ENCODE measurements around the gene SS18L1. TPM values are rescaled to one million over a fixed set of nuclear protein-coding genes. Genes with fewer than 3 reads are reported as not detected.

The SS18L1 gene
- total and polyA plus RNA-seq, 10 of the 15 experiments (the other 5 are each of a cell fraction or from before 2014, with no cell fraction given) = 1.8 to 20.0 (median 6.6) TPM

DNA sequence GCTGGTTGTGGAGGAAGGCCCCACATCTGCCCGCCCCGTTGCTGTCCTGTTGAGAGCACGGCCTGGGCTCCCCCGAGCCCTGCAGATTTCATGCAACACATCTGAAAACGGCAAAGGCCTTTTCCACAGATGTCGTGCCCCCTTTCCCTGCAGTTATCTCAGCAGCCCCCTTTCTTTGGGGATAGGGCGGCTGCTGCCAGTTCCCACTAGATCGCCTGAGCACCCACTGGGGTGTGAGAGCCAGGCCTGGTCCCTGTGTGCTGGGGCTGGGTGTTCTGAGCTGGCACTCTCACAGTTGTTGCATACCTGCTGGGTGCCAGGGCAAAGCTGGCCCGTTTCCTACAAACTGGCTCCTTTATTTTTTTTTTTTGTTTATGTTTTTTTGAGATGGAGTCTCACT, 27.0 kb downstream of the SS18L1 start:
- ChIA-PET CTCF (no interaction called here), RAD21 (ENCODE audit: unreplicated experiment) (no interaction called here), POLR2A (no interaction called here), SMC1A (ENCODE audit: uncharacterized antibody, unreplicated experiment) (no interaction called here)
- DNase-seq (ENCODE audit: low read depth, low spot score) (no peak), ATAC-seq (no peak), FAIRE-seq (no peak)
- Histone ChIP-seq H4K20me1 (ENCODE audit: control insufficient read depth, insufficient read depth) (no peaks in the 10 kb centered on the region), H3K79me2 (ENCODE audit: control insufficient read depth, insufficient read depth, low read length) (no peaks in the 10 kb centered on the region), H3K9me3 (replicated peaks; ENCODE audit: control insufficient read depth, insufficient read depth, low read length) (no peaks in the 10 kb centered on the region), H3K4me1 (ENCODE audit: control insufficient read depth, insufficient read depth, low read length) (no peaks in the 10 kb centered on the region), H3K27ac (ENCODE audit: control insufficient read depth, insufficient read depth) (no peak overlapping the region), H3K4me2 (ENCODE audit: control insufficient read depth, insufficient read depth) (no peak overlapping the region), H3K9ac (ENCODE audit: control insufficient read depth, insufficient read depth, low read length) (no peak overlapping the region), H3K4me3 (no peak overlapping the region), H2AFZ (ENCODE audit: control insufficient read depth, low read depth, low read length) (no peak overlapping the region), H3K36me3 (ENCODE audit: control insufficient read depth in 2 of 2, insufficient read depth in 2 of 2, low read length in 1 of 2) (peaks cover 0 to 11% of the 10 kb centered on the region in 2 experiments; a peak in 3 of 4 replicates), H3K27me3 (replicated peaks in 1 of 2; ENCODE audit: control insufficient read depth in 2 of 2, insufficient read depth in 2 of 2, low read length in 1 of 2) (no peaks in the 10 kb centered on the region)
- in situ Hi-C loops (cut with MboI) = no loop called here
- WGBS (ENCODE audit: insufficient coverage, insufficient replicate concordance, low lambda C conversion rate, missing lambda C conversion rate) = 90% methylated on average over 9 of the region's 9 CpGs
- intact Hi-C loops (cut with micrococcal nuclease; ENCODE audit: unreplicated experiment) = no loop called here
- BruUV-seq (replicated peaks) = no TSS peak
- TF ChIP-seq, protein P1, sequence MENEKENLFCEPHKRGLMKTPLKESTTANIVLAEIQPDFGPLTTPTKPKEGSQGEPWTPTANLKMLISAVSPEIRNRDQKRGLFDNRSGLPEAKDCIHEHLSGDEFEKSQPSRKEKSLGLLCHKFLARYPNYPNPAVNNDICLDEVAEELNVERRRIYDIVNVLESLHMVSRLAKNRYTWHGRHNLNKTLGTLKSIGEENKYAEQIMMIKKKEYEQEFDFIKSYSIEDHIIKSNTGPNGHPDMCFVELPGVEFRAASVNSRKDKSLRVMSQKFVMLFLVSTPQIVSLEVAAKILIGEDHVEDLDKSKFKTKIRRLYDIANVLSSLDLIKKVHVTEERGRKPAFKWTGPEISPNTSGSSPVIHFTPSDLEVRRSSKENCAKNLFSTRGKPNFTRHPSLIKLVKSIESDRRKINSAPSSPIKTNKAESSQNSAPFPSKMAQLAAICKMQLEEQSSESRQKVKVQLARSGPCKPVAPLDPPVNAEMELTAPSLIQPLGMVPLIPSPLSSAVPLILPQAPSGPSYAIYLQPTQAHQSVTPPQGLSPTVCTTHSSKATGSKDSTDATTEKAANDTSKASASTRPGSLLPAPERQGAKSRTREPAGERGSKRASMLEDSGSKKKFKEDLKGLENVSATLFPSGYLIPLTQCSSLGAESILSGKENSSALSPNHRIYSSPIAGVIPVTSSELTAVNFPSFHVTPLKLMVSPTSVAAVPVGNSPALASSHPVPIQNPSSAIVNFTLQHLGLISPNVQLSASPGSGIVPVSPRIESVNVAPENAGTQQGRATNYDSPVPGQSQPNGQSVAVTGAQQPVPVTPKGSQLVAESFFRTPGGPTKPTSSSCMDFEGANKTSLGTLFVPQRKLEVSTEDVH (IDR thresholded peaks at IDR 0.05; ENCODE audit: low read depth, partially characterized antibody) = no peak
- TF ChIP-seq SRF (IDR thresholded peaks at IDR 0.05; ENCODE audit: low read depth in 2 of 2, low read length in 2 of 2) (no peak), IKZF1 (conservative IDR thresholded peaks at IDR 0.05) (no peak), RBBP5 (conservative IDR thresholded peaks at IDR 0.05) (no peak), CBX5 (IDR thresholded peaks at IDR 0.05; ENCODE audit: low read depth) (no peak), HDAC6 (IDR thresholded peaks at IDR 0.05; ENCODE audit: unreplicated experiment) (no peak), EP300 (IDR thresholded peaks at IDR 0.05; ENCODE audit: borderline replicate concordance in 1 of 2, control insufficient read depth in 1 of 2, low read depth in 2 of 2, low read length in 2 of 2) (no peak), ETV6 (conservative IDR thresholded peaks at IDR 0.05 in 1 of 2, IDR thresholded peaks at IDR 0.05 in 1 of 2; ENCODE audit: borderline replicate concordance in 1 of 2, low read depth in 1 of 2) (no peak), ATF7 (IDR thresholded peaks at IDR 0.05; ENCODE audit: low read depth) (no peak), WRNIP1 (IDR thresholded peaks at IDR 0.05; ENCODE audit: borderline replicate concordance, low read depth, low read length) (no peak)
- TF ChIP-seq, protein P2, sequence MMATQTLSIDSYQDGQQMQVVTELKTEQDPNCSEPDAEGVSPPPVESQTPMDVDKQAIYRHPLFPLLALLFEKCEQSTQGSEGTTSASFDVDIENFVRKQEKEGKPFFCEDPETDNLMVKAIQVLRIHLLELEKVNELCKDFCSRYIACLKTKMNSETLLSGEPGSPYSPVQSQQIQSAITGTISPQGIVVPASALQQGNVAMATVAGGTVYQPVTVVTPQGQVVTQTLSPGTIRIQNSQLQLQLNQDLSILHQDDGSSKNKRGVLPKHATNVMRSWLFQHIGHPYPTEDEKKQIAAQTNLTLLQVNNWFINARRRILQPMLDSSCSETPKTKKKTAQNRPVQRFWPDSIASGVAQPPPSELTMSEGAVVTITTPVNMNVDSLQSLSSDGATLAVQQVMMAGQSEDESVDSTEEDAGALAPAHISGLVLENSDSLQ (IDR thresholded peaks at IDR 0.05) = no peak
- TF ChIP-seq, protein P3, sequence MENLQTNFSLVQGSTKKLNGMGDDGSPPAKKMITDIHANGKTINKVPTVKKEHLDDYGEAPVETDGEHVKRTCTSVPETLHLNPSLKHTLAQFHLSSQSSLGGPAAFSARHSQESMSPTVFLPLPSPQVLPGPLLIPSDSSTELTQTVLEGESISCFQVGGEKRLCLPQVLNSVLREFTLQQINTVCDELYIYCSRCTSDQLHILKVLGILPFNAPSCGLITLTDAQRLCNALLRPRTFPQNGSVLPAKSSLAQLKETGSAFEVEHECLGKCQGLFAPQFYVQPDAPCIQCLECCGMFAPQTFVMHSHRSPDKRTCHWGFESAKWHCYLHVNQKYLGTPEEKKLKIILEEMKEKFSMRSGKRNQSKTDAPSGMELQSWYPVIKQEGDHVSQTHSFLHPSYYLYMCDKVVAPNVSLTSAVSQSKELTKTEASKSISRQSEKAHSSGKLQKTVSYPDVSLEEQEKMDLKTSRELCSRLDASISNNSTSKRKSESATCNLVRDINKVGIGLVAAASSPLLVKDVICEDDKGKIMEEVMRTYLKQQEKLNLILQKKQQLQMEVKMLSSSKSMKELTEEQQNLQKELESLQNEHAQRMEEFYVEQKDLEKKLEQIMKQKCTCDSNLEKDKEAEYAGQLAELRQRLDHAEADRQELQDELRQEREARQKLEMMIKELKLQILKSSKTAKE (IDR thresholded peaks at IDR 0.05; ENCODE audit: low read depth, poor library complexity, severe bottlenecking) = no peak
- TF ChIP-seq, protein P4, sequence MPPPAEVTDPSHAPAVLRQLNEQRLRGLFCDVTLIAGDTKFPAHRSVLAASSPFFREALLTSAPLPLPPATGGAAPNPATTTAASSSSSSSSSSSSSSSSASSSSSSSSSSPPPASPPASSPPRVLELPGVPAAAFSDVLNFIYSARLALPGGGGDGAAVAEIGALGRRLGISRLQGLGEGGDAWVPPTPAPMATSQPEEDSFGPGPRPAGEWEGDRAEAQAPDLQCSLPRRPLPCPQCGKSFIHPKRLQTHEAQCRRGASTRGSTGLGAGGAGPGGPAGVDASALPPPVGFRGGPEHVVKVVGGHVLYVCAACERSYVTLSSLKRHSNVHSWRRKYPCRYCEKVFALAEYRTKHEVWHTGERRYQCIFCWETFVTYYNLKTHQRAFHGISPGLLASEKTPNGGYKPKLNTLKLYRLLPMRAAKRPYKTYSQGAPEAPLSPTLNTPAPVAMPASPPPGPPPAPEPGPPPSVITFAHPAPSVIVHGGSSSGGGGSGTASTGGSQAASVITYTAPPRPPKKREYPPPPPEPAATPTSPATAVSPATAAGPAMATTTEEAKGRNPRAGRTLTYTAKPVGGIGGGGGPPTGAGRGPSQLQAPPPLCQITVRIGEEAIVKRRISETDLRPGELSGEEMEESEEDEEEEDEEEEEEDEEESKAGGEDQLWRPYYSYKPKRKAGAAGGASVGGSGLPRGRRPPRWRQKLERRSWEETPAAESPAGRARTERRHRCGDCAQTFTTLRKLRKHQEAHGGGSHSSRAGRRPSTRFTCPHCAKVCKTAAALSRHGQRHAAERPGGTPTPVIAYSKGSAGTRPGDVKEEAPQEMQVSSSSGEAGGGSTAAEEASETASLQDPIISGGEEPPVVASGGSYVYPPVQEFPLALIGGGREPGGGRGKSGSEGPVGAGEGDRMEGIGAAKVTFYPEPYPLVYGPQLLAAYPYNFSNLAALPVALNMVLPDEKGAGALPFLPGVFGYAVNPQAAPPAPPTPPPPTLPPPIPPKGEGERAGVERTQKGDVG (CRISPR knock-in tag; IDR thresholded peaks at IDR 0.05) = no peak
